AG10803 (cell line): ENCODE results near the gene NCK2.

Source experiments
- DNase-seq: peaks from one replicate; pipeline ENCODE4 v3.0.0; 2010; ENCODE audit warnings: low read depth
- H3K4me3 ChIP-seq: 2 replicates; pipeline ENCODE4 v1.5.1; 2011; ENCODE audit warnings: mild to moderate bottlenecking, low read length, control low read depth
- TF ChIP-seq, protein P1 (sequence below): conservative IDR thresholded peaks from 2 replicates; pipeline ENCODE4 v1.5.1; 2011; ENCODE audit warnings: mild to moderate bottlenecking, low read length, control low read depth, inconsistent platforms

Gene NCK2

DNA sequence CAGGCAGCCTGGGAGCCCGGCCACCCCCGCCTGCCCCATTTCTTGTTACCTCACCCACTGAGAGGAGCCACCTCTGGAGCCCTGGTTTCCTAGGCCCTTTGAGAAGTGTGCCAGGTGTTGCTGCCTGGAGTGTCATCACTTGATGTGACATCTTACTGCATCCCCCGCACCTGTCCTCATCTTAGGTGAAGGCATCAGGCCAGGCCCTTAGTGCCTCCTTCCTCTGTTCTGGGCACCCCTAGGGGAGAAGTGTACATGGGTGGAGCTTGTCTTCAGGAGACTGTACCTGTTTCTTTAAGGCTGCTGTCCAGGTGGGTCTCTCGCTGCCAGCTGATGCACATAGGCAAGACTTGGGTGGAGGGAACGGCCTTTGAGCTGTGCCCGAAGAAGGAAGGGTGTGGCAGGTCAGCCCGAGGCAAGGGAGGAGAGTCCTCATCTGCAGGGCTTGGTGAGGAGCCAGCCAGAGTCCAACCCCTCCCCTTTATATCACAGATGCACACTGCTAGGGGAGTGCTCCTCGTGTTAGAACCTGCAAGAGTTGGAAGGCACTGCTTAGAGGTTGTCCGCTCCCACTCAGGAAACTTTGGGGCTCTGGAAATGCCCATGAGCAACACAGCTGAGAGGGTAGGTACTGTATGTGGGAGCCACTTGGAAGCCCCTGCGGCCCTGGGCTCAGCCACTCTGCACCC lies 45.9 kb downstream of the NCK2 start:
- no peak overlapping the region for H3K4me3 ChIP-seq
- TF ChIP-seq, protein P1, sequence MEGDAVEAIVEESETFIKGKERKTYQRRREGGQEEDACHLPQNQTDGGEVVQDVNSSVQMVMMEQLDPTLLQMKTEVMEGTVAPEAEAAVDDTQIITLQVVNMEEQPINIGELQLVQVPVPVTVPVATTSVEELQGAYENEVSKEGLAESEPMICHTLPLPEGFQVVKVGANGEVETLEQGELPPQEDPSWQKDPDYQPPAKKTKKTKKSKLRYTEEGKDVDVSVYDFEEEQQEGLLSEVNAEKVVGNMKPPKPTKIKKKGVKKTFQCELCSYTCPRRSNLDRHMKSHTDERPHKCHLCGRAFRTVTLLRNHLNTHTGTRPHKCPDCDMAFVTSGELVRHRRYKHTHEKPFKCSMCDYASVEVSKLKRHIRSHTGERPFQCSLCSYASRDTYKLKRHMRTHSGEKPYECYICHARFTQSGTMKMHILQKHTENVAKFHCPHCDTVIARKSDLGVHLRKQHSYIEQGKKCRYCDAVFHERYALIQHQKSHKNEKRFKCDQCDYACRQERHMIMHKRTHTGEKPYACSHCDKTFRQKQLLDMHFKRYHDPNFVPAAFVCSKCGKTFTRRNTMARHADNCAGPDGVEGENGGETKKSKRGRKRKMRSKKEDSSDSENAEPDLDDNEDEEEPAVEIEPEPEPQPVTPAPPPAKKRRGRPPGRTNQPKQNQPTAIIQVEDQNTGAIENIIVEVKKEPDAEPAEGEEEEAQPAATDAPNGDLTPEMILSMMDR: no peak
- no peak for DNase-seq

DNA sequence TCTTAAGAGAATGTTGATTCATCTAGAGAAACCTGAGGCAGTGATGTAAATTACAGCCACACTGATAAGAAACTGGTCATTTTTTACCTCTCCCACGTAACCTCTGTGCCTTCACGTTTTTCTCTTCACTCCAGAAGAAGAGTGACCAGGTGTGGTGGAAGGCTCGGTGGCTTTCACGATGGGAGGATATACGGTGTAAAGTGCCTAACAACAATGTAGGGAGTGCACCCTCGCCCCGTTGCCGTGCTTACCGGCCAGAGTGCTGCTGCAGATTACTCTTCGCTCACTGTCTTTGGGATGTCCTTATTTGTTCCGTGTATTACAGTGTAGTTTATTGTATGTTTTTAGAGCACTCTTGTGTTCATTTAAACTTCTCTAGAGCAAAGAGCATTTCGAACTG lies 46.5 kb downstream of the NCK2 start:
- TF ChIP-seq, protein P1: no peak
- no peak overlapping the region for H3K4me3 ChIP-seq
- DNase-seq: no peak

DNA sequence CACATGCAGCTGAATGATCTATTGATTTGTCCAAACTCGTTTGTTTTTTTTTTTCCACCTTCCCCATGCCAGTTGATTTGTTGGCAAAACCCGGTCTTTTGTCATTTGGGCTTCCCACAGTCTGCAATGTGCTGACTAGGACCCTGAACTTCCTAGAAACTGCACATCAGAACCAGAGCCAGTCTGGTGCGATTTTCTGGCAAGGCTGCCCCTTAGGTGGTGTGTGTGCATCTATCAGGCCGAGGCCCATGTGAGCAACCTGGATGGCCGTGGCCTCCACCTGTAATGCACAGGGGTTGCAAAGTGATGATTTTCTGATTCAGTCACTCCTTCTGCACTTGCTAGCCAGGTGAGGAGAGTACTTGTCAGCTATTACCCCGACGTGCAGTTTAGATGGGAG lies 47.8 kb downstream of the NCK2 start:
- H3K4me3 ChIP-seq: no peak overlapping the region
- TF ChIP-seq, protein P1: no peak
- DNase-seq: no peak

DNA sequence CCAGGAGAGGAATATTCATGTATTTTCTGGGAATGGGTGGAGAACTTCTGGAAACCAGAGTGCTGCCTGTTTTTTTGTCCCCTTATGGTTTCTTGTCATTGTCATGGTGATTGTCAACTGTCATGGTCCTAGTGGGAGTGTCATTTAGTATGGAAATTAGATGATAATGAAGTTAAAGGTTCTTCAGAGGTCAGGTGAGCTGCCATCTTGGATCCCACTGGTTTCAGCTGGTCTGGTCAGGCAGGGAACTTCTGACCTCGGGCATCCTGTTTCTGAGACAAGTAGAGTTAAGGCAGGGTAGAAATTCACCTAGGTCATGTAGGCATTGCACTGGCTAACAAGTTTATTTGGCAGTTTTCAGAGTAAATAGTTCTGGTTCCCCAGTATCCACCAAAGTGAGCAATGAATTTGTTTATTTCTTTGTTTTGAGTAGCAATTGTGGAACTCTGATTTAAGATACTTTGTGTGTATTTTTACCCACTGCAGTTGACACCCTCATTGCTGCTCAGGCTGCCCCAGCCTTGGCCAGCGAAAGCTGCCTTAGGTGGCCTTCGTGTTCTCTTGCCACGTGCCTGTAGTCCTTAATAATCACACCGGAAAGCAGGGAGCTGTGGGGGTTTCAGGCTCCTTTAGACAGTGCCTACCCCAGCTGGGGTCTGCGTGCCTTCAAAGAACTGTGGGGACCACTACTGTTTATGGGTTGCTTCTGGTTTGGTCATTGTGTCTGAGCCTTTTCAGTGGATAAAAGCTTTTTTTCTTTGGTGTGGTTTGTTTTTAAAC lies 48.7 kb downstream of the NCK2 start:
- TF ChIP-seq, protein P1: no peak
- no peak overlapping the region for H3K4me3 ChIP-seq
- no peak for DNase-seq

DNA sequence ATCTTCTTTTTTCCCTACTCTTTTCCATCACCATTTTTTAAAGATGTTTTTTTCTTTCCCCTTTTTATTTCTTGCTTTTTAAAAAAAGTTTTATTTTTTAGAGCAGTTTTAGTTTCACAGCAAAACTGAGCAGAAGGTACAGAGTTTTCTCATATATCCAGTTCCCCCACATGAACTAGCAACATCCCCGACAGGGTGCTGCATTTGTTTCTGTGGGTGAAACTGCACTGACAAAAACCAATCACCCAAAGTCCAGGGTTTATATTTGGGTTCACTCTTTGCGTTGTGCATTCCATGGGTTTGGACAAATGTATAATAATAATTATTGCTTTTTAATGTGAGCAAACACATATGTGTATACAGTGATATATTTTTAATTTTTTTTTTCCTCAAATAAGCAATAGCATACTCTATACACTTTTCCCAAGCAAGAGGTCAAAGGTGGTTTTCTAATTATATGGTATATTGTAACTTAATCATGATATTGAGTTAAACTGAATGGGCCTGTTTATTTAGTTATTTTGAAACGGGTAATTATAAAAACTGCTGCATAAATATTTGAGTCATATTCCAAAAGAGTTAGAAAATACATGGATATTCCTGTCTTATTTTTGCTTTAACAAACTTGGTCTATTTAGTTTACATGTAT lies 50.3 kb downstream of the NCK2 start:
- TF ChIP-seq, protein P1: no peak
- no peak for DNase-seq
- no peak overlapping the region for H3K4me3 ChIP-seq

DNA sequence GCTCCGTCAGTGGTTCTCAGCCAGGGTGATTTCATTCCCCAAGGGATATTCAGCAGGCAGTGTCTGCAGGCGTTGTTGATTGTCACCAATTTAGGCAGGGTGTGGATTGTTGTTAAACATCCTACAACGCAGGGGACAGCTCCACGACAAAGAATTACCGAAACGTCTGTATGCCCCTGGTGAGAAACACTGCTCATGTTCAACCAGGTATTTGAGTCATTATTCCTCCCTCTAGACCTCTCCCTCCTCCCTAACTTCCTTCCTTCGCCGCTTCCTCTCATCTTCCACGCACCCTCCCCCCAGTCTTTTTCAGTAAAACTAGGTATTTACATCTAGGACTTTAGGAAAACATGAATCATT lies 50.8 kb downstream of the NCK2 start:
- DNase-seq: no peak
- H3K4me3 ChIP-seq: no peak overlapping the region
- TF ChIP-seq, protein P1: no peak

DNA sequence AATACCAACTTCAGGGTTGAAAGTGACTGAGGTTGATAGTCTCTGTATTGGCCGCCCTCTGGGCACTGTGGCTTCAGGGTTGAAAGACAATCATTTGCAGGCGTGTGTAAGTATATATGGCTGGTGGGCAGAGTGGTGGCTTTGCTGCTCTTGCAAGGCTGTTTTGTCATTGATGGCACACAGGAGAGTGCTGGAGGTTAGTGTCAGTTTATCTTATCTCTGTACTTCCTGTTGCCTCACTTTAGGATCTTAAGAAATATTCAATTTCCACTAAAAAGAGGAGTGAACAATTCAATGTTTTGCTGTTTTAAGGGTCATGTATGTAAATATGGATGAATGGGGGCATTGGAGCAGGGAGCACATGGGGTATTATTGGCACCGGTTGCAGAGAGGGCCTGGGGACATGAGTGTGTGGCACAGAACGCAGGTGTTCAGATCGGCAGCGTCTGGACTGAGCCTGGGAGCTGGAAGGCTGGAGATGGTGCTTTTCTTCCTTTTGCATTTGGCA lies 51.5 kb downstream of the NCK2 start:
- TF ChIP-seq, protein P1: no peak
- DNase-seq: no peak
- no peak overlapping the region for H3K4me3 ChIP-seq
